Neural cell (in vitro differentiated cells): ENCODE results near the gene APOC3.

Experiments
- EP300 ChIP-seq: fragments of 450-650 bp; conservative IDR thresholded peaks from 2 replicates; pipeline ENCODE4 v1.6.1; 2014; ENCODE audit warnings: antibody characterized with exemption, mild to moderate bottlenecking, moderate library complexity; ENCODE audit not compliant: poor library complexity, severe bottlenecking
- EZH2 ChIP-seq: fragments of 200-600, 300-800 bp; shearing (Covaris generic), sonication (generic); IDR thresholded peaks from 2 replicates; pipeline ENCODE4 v1.6.1; 2014; ENCODE audit warnings: antibody characterized with exemption, low read length, borderline replicate concordance, mild to moderate bottlenecking; ENCODE audit not compliant: insufficient read depth, poor library complexity, severe bottlenecking
- MXI1 ChIP-seq: fragments of 450-650 bp; conservative IDR thresholded peaks from 2 replicates; pipeline ENCODE4 v1.6.1; 2014; ENCODE audit warnings: antibody characterized with exemption, mild to moderate bottlenecking; ENCODE audit not compliant: poor library complexity, severe bottlenecking
- POLR2AphosphoS5 ChIP-seq: IDR thresholded peaks from 2 replicates; pipeline ENCODE4 v1.6.1; 2012
- TAF1 ChIP-seq: IDR thresholded peaks from 2 replicates; pipeline ENCODE4 v1.6.1; 2012; ENCODE audit warnings: low read depth
- TF ChIP-seq, protein P1 (sequence below): fragments of 450-650 bp; IDR thresholded peaks from 2 replicates; pipeline ENCODE4 v1.5.1; 2014; ENCODE audit warnings: antibody characterized with exemption, mild to moderate bottlenecking, moderate library complexity; ENCODE audit not compliant: poor library complexity, severe bottlenecking
- TF ChIP-seq, protein P2 (sequence below): IDR thresholded peaks from 2 replicates; pipeline ENCODE4 v1.6.1; 2012; ENCODE audit warnings: borderline replicate concordance

DNA sequence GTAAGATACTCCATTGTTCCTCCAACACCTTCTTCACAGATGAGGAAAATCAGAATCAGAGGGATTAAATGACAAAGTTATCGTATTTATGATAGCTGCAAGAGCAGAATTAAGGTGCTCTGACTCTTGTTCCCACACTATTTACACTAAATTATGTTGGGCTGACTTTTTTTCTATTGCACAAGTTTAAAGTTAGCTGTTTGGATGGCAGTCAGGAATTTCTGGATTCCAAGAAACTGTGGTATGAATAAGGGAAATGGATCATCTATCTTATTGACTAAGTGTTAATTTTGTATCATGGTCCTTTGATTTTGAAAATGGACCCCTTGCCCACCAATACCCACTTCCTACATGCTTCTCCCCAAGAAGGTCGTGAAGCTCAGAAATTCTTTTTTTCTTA lies 27.6 kb downstream of the APOC3 start:
- TF ChIP-seq, protein P1, sequence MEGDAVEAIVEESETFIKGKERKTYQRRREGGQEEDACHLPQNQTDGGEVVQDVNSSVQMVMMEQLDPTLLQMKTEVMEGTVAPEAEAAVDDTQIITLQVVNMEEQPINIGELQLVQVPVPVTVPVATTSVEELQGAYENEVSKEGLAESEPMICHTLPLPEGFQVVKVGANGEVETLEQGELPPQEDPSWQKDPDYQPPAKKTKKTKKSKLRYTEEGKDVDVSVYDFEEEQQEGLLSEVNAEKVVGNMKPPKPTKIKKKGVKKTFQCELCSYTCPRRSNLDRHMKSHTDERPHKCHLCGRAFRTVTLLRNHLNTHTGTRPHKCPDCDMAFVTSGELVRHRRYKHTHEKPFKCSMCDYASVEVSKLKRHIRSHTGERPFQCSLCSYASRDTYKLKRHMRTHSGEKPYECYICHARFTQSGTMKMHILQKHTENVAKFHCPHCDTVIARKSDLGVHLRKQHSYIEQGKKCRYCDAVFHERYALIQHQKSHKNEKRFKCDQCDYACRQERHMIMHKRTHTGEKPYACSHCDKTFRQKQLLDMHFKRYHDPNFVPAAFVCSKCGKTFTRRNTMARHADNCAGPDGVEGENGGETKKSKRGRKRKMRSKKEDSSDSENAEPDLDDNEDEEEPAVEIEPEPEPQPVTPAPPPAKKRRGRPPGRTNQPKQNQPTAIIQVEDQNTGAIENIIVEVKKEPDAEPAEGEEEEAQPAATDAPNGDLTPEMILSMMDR, result no peak
- TF ChIP-seq, protein P2, sequence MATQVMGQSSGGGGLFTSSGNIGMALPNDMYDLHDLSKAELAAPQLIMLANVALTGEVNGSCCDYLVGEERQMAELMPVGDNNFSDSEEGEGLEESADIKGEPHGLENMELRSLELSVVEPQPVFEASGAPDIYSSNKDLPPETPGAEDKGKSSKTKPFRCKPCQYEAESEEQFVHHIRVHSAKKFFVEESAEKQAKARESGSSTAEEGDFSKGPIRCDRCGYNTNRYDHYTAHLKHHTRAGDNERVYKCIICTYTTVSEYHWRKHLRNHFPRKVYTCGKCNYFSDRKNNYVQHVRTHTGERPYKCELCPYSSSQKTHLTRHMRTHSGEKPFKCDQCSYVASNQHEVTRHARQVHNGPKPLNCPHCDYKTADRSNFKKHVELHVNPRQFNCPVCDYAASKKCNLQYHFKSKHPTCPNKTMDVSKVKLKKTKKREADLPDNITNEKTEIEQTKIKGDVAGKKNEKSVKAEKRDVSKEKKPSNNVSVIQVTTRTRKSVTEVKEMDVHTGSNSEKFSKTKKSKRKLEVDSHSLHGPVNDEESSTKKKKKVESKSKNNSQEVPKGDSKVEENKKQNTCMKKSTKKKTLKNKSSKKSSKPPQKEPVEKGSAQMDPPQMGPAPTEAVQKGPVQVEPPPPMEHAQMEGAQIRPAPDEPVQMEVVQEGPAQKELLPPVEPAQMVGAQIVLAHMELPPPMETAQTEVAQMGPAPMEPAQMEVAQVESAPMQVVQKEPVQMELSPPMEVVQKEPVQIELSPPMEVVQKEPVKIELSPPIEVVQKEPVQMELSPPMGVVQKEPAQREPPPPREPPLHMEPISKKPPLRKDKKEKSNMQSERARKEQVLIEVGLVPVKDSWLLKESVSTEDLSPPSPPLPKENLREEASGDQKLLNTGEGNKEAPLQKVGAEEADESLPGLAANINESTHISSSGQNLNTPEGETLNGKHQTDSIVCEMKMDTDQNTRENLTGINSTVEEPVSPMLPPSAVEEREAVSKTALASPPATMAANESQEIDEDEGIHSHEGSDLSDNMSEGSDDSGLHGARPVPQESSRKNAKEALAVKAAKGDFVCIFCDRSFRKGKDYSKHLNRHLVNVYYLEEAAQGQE, result no peak
- TF ChIP-seq MXI1 (no peak), EP300 (no peak), TAF1 (no peak), EZH2 (no peak), POLR2AphosphoS5 (no peak)
